ENCODE measurements around the gene ZNF205. TPM values are rescaled to one million over a fixed set of nuclear protein-coding genes. Genes with fewer than 3 reads are reported as not detected.

The ZNF205 gene
- polyA plus RNA-seq, 1 of the 3 experiments (the other 2 are of a cell fraction), result 9.7 TPM

GRCh38 chr16:3099395-3099731 is 13.0 kb upstream of the ZNF205 start:
- H3K9me2 ChIP-seq, result no peaks in the 10 kb centered on the region
- H3K9me3 ChIP-seq, result no peaks in the 10 kb centered on the region
- H3K79me2 ChIP-seq (ENCODE audit: insufficient read depth), result no peaks in the 10 kb centered on the region
- DNase-seq, result no peak
- H3K9ac ChIP-seq, result no peak overlapping the region
- no peaks in the 10 kb centered on the region for H3K36me3 ChIP-seq (replicated peaks in 1 of 2; ENCODE audit: control insufficient read depth in 1 of 2, insufficient read depth in 2 of 2, low read length in 1 of 2)
- no peak overlapping the region for H2AFZ ChIP-seq (ENCODE audit: low read depth)
- H3K27ac ChIP-seq (ENCODE audit: low read depth in 2 of 2, low read length in 1 of 2), result no peak overlapping the region
- H3K4me2 ChIP-seq, result no peak overlapping the region; the same call in 1 of the 2 replicates
- CTCF ChIA-PET, result interaction anchor here (1.0 to 4.1 kb wide), 8 partner anchors 9 to 70 kb away, joined by 3 to 34 read pairs (median 6); no protein-coding TSS in a partner anchor
- H3K27me3 ChIP-seq (ENCODE audit: insufficient read depth), result no peaks in the 10 kb centered on the region
- H3K4me3 ChIP-seq (ENCODE audit: low read depth in 2 of 2, low read length in 1 of 2), result no peak overlapping the region
- H3F3A ChIP-seq (replicated peaks; ENCODE audit: insufficient read depth), result peaks cover 7% of the 10 kb centered on the region
- POLR2A ChIA-PET, result no interaction called here
- H3K4me1 ChIP-seq (ENCODE audit: control insufficient read depth in 1 of 2, insufficient read depth in 2 of 2, low read depth in 1 of 2, low read length in 1 of 2), result peaks cover 9 to 11% of the 10 kb centered on the region in 2 experiments; a peak in 2 of 4 replicates
- H4K20me1 ChIP-seq (ENCODE audit: insufficient read depth), result no peaks in the 10 kb centered on the region
- TF ChIP-seq SIN3A (IDR thresholded peaks at IDR 0.05; ENCODE audit: borderline replicate concordance, low read depth, low read length) (no peak), IRF3 (IDR thresholded peaks at IDR 0.05; ENCODE audit: low read depth, low read length) (no peak), FOXJ3 (CRISPR knock-in tag; IDR thresholded peaks at IDR 0.05) (no peak), SMC3 (IDR thresholded peaks at IDR 0.05; ENCODE audit: low read depth, low read length) (no peak), RFX5 (IDR thresholded peaks at IDR 0.05; ENCODE audit: low read length) (no peak), GATA2 (CRISPR knock-in tag; IDR thresholded peaks at IDR 0.05) (no peak), MEF2A (IDR thresholded peaks at IDR 0.05; ENCODE audit: borderline replicate concordance, low read depth) (no peak), MXI1 (IDR thresholded peaks at IDR 0.05; ENCODE audit: low read depth, low read length) (no peak), GABPA (IDR thresholded peaks at IDR 0.05; ENCODE audit: low read depth) (no peak), TCF12 (IDR thresholded peaks at IDR 0.05) (no peak), CHD2 (IDR thresholded peaks at IDR 0.05; ENCODE audit: low read length, partially characterized antibody) (no peak), REST (IDR thresholded peaks at IDR 0.05; ENCODE audit: low read depth, low read length) (no peak), JUND (IDR thresholded peaks at IDR 0.05) (no peak)
- TF ChIP-seq, protein P1, sequence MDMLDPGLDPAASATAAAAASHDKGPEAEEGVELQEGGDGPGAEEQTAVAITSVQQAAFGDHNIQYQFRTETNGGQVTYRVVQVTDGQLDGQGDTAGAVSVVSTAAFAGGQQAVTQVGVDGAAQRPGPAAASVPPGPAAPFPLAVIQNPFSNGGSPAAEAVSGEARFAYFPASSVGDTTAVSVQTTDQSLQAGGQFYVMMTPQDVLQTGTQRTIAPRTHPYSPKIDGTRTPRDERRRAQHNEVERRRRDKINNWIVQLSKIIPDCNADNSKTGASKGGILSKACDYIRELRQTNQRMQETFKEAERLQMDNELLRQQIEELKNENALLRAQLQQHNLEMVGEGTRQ (IDR thresholded peaks at IDR 0.05; ENCODE audit: borderline replicate concordance, low read depth, low read length), result no peak
- TF ChIP-seq, protein P2, sequence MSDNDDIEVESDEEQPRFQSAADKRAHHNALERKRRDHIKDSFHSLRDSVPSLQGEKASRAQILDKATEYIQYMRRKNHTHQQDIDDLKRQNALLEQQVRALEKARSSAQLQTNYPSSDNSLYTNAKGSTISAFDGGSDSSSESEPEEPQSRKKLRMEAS (IDR thresholded peaks at IDR 0.05; ENCODE audit: low read depth), result no peak
- TF ChIP-seq, protein P3, sequence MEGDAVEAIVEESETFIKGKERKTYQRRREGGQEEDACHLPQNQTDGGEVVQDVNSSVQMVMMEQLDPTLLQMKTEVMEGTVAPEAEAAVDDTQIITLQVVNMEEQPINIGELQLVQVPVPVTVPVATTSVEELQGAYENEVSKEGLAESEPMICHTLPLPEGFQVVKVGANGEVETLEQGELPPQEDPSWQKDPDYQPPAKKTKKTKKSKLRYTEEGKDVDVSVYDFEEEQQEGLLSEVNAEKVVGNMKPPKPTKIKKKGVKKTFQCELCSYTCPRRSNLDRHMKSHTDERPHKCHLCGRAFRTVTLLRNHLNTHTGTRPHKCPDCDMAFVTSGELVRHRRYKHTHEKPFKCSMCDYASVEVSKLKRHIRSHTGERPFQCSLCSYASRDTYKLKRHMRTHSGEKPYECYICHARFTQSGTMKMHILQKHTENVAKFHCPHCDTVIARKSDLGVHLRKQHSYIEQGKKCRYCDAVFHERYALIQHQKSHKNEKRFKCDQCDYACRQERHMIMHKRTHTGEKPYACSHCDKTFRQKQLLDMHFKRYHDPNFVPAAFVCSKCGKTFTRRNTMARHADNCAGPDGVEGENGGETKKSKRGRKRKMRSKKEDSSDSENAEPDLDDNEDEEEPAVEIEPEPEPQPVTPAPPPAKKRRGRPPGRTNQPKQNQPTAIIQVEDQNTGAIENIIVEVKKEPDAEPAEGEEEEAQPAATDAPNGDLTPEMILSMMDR (IDR thresholded peaks at IDR 0.05), result no peak
- 81% methylated on average over 5 of the region's 5 CpGs for WGBS (ENCODE audit: low lambda C conversion rate)

All from SK-N-SH (cell line).